Measurements from ENCODE around the gene TGIF2. TPM values are rescaled to one million over a fixed set of nuclear protein-coding genes. Genes with fewer than 3 reads are reported as not detected.
A peak's percentile ranks its signal among the peaks of the same experiment; 100 is the strongest.

Gene TGIF2
- total and polyA plus RNA-seq, 2 donors (not counting 1 experiment from before 2014, with no cell fraction given), result 24.0 to 45.6 TPM

- H3K4me1 ChIP-seq (ENCODE audit: control insufficient read depth in 2 of 2, insufficient read depth in 2 of 2, low read length in 2 of 2), result peaks cover 23 to 39% of the 10 kb centered on the region in 2 donors
- Mint-ChIP-seq H3K27me3 (no peaks in the 10 kb centered on the region), H3K4me1 (peaks cover 46% of the 10 kb centered on the region), H3K9me3 (ENCODE audit: insufficient read depth) (no peaks in the 10 kb centered on the region), H3K4me3 (peak within 1 kb of the TSS; percentile 97), H3K27ac (peak within 1 kb of the TSS; percentile 95)
- peaks cover 5% of the 10 kb centered on the region for H4K20me1 ChIP-seq (ENCODE audit: control insufficient read depth, insufficient read depth, low read length, poor library complexity, severe bottlenecking)
- peaks cover 33% of the 10 kb centered on the region for H3K79me2 ChIP-seq (ENCODE audit: control insufficient read depth, insufficient read depth, low read length)
- H3K27ac ChIP-seq (ENCODE audit: low read length in 2 of 2), result peak within 1 kb of the TSS; percentile 91 to 97
- peaks cover 0 to 19% of the 10 kb centered on the region in 2 experiments for H3K36me3 ChIP-seq (replicated peaks in 1 of 2; ENCODE audit: control extremely low read depth in 1 of 2, control insufficient read depth in 1 of 2, extremely low read depth in 1 of 2, insufficient read depth in 2 of 2, low read length in 1 of 2)
- H3K27me3 ChIP-seq (replicated peaks in 1 of 4; ENCODE audit: control extremely low read depth in 1 of 4, control insufficient read depth in 3 of 4, insufficient read depth in 4 of 4, low read length in 3 of 4), result no peaks in the 10 kb centered on the region
- H3K4me2 ChIP-seq (replicated peaks; ENCODE audit: low read depth, low read length, poor library complexity, severe bottlenecking), result peak within 1 kb of the TSS; percentile 81
- H3K4me3 ChIP-seq (ENCODE audit: control extremely low read depth in 1 of 5, extremely low read depth in 1 of 5, insufficient read depth in 1 of 5, low read depth in 2 of 5, low read length in 4 of 5), result peak within 1 kb of the TSS; percentile 72 to 97 (median 90)
- DNase-seq (peak; percentile 100), ATAC-seq (ENCODE audit: low read depth) (peak; percentile 83)
- H2AFZ ChIP-seq (ENCODE audit: insufficient read depth, low read depth, low read length, poor library complexity, severe bottlenecking), result peak within 1 kb of the TSS; percentile 85
- POLR2A ChIA-PET, result interaction anchor here (0.6 to 4.2 kb wide), 15 partner anchors 11 to 674 kb away, joined by 3 to 98 read pairs (median 4); partner anchors contain the start of genes DSN1, MYL9, NDRG3 and TGIF2
- H3K9ac ChIP-seq (ENCODE audit: low read length), result peak within 1 kb of the TSS; percentile 93
- intact Hi-C loops (cut with micrococcal nuclease), result loop anchor here (1.0 to 10.0 kb wide), 10 partner anchors 10 to 569 kb away; partner anchors contain the start of genes DSN1, MROH8, NDRG3 and RPN2
- WGBS (ENCODE audit: insufficient coverage), result under 1% methylated on average over 90 of the region's 90 CpGs
- TF ChIP-seq EZH2 (IDR thresholded peaks at IDR 0.05; ENCODE audit: borderline replicate concordance, insufficient read depth, low read depth, low read length, poor library complexity, severe bottlenecking), result no peak
- TF ChIP-seq CTCF (IDR thresholded peaks at IDR 0.05), result peak; percentile 90
- H3K9me3 ChIP-seq (ENCODE audit: control extremely low read depth in 1 of 3, control insufficient read depth in 2 of 3, insufficient read depth in 1 of 3, low read length in 2 of 3), result no peaks in the 10 kb centered on the region
- CTCF ChIA-PET, result interaction anchor here (0.5 to 5.1 kb wide), 26 partner anchors 10 to 1509 kb away, joined by 3 to 82 read pairs (median 4); partner anchors contain the start of genes DSN1, SLA2 and TGIF2
Observed at GRCh38 chr20:36605399-36606157, 32.2 kb downstream of the TGIF2 start, which contains the start of gene RAB5IF. Gene RAB5IF, plus strand, starts transcription at chr20:36605779. Its CDS starts 173 bp downstream, at chr20:36605952.

Data from B cell (primary cell).